Cardiac fibroblast (primary cell): Measurements from ENCODE around the gene SPATA31D1.

Experiments
- DNase-seq, 2 donors: peaks; one replicate each; pipeline versions ENCODE4 v3.0.0 to v3.0.0-alpha.2; 2010; ENCODE audit warnings: low read depth in 2 of 2
- H3K4me3 ChIP-seq, 2 donors: replicated peaks in 1 of 2; 1 replicate in 1 of 2; 2 replicates in 1 of 2; pipeline ENCODE4 v1.5.1; 2011; ENCODE audit warnings: low read depth in 2 of 2, low read length in 2 of 2, mild to moderate bottlenecking in 2 of 2, moderate library complexity in 1 of 2
- CTCF ChIP-seq: IDR thresholded peaks from one replicate; pipeline ENCODE4 v1.5.1; 2011; ENCODE audit warnings: low read depth, mild to moderate bottlenecking, low read length, inconsistent platforms

The SPATA31D1 gene

DNA sequence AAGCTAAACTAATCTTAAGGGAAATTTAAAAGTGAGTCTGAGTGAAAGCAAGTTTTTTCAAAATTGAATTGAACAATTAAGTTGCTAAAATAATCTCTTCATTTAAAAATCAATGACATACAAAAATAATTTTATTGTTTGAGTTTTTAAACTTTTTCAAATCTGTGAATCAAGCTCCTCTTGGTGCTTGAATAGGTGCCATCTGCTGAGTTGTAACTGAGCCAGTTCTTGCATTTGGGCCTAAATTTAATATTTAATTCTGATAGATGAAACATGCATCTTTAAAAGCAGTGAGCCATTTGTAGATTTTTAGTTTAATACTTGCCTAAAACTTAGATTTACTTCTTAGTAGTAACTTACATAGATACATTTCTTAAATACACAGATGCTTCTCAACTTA, 31.8 kb downstream of the SPATA31D1 start:
- DNase-seq: peak in 1 of 2 donors; percentile 2
- no peak overlapping the region for H3K4me3 ChIP-seq
- TF ChIP-seq CTCF: no peak

DNA sequence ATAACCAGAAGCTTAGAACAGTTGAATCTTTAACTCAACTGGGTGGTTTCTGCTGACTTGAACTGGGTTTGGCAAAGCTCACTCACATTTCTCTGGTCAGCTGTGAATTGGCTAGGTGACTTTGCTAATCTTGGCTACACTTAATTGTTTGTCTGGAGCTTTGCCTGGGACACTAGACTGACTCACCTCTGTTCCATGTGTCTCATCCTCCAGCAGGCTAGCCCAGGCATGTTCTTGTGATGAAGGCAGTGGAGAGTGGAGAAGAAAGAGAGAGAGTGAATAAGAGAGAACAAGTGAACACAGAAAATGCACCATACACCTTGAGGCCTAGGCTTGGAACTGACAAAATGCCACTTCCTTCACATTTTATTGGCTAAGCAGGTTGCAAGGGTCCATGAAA, 32.6 kb downstream of the SPATA31D1 start:
- no peak for TF ChIP-seq CTCF
- peak; percentile 67 to 97 for DNase-seq
- no peak overlapping the region for H3K4me3 ChIP-seq

DNA sequence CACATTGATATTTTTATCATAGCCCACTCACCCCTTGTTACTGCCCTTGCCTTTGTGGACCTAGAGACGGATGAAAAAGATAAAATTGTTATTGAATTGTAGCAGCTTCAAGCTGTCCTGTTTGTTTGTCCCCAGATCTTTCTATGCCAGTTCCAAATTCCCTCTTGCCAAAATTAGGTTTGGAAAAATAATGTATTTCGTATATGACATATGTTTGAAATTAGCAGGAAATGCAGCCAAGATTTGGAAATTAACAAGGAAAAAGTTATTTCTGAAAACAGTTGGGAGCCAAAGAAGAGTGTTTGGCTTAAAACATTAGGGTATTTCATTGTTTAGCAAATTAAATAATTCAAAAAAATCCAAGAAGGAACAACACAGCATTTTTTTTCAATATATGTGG, 33.5 kb downstream of the SPATA31D1 start:
- H3K4me3 ChIP-seq: no peak overlapping the region
- peak in 1 of 2 donors; percentile 8 for DNase-seq
- TF ChIP-seq CTCF: no peak

- no peak overlapping the region for H3K4me3 ChIP-seq
- DNase-seq: no peak
- no peak for TF ChIP-seq CTCF
These were observed 36.3 kb downstream of the SPATA31D1 start for GRCh38 chr9:82024908-82025307.

DNA sequence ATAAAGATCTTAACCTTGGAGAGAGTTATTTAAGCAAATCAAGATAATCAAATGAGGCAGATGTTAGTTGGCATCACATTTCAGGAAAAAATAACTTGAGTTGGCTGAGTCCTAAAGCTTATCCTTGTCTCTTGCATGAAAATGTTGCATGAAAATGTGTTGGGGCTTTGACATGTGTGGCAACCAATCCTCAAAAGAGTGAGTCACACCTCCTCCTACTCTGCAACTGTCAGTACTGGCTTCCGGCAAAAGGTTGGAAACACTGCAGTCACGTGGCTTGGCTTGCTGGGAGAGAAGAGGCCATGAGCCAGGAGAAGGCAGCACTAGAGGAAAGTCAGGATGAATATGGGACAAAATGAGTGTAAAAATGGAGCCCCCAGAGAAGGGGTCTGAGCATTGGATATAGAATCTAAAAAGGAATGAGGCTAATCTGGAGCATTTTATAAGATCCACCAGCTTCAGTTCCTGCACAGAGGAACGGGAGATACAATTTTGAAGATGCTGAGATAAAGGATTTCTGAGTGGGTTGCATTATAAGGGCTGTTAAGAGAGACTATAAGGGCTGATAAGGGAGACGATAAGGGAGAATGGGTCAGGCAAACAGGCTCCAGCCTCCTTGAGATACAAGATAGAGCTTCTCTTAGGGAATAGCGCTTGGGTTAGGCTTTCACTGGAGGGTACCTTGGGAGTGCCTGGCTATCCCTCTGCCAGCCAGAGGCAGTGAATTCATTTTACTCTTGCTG, 43.1 kb downstream of the SPATA31D1 start:
- peak; percentile 84 to 87 for DNase-seq
- TF ChIP-seq CTCF: no peak
- H3K4me3 ChIP-seq: no peak overlapping the region

GRCh38 chr9:82034956-82035731, 46.6 kb downstream of the SPATA31D1 start:
- H3K4me3 ChIP-seq: no peak overlapping the region
- TF ChIP-seq CTCF: no peak
- DNase-seq: no peak
